Panc1 (cell line): Measurements from ENCODE around the gene SMURF1.

Experiments
- CTCF ChIP-seq: fragments of 450-650 bp; IDR thresholded peaks from 2 replicates; pipeline ENCODE4 v1.5.1; 2017; ENCODE audit warnings: mild to moderate bottlenecking
- POLR2AphosphoS5 ChIP-seq: IDR thresholded peaks from 2 replicates; pipeline ENCODE4 v1.6.1; 2012; ENCODE audit warnings: mild to moderate bottlenecking, low read depth, low read length, moderate library complexity
- REST ChIP-seq, 2 experiments: IDR thresholded peaks; 2 replicates each; pipeline ENCODE4 v1.6.1; 2011 to 2012; ENCODE audit warnings: low read depth in 2 of 2, control low read depth in 1 of 2, low read length in 1 of 2, mild to moderate bottlenecking in 1 of 2, moderate library complexity in 1 of 2; ENCODE audit not compliant: insufficient read depth in 1 of 2
- TCF7L2 ChIP-seq: IDR thresholded peaks from 2 replicates; pipeline ENCODE4 v1.6.1; 2011; ENCODE audit warnings: mild to moderate bottlenecking, low read depth, low read length, inconsistent platforms

GRCh38 chr7:99032928-99033327 lies 111.0 kb downstream of the SMURF1 start:
- no peak for TF ChIP-seq POLR2AphosphoS5
- no peak for TF ChIP-seq CTCF
- no peak for TF ChIP-seq TCF7L2
- TF ChIP-seq REST (IDR thresholded peaks at IDR 0.05; ENCODE audit: insufficient read depth in 1 of 2, low read depth in 2 of 2, low read length in 1 of 2): no peak
